ENCODE measurements around the gene MYO6.

- TF ChIP-seq ZBTB7A (IDR thresholded peaks at IDR 0.05; ENCODE audit: low read depth), result no peak
- TF ChIP-seq RAD21 (IDR thresholded peaks at IDR 0.05; ENCODE audit: low read depth), result no peak
- no peak for TF ChIP-seq YY1 (IDR thresholded peaks at IDR 0.05; ENCODE audit: low read depth)
- no peak for TF ChIP-seq NFIC (IDR thresholded peaks at IDR 0.05)
- no peak for TF ChIP-seq CREB1 (IDR thresholded peaks at IDR 0.05; ENCODE audit: low read depth)
These were observed 3.3 kb downstream of the MYO6 start for GRCh38 chr6:75752365-75752764.

All from Ishikawa (cell line).